HG02840 (cell line): Measurements from ENCODE around the gene KDM8.

Source experiments
- ATAC-seq: cut with Tn5 transposase; IDR thresholded peaks from one replicate; pipeline ENCODE4 v1.9.1; 2021; ENCODE audit warnings: mild to moderate bottlenecking, moderate library complexity, moderate number of reproducible peaks; ENCODE audit not compliant: unreplicated experiment, low FRiP score

KDM8 gene

DNA sequence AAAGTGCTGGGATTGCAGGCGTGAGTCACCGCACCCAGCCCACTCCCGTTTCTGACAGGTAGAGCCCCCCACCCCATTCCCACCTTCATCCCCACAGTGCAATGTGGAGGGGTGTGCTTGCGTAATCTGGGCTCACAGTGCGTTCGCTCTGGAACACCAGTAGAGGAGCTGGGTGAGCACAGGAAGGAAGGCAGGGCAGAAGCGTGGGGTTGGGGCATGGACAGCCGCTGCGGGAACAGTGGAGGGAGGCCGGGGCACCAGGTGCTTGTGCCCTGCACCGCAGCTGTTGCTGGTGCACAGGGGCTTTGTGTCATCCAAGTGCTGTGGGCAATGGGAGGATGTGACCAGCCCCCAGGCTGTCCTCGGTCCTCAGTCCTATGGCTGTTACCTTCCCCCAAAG lies 24.7 kb downstream of the KDM8 start:
- ATAC-seq: no peak

DNA sequence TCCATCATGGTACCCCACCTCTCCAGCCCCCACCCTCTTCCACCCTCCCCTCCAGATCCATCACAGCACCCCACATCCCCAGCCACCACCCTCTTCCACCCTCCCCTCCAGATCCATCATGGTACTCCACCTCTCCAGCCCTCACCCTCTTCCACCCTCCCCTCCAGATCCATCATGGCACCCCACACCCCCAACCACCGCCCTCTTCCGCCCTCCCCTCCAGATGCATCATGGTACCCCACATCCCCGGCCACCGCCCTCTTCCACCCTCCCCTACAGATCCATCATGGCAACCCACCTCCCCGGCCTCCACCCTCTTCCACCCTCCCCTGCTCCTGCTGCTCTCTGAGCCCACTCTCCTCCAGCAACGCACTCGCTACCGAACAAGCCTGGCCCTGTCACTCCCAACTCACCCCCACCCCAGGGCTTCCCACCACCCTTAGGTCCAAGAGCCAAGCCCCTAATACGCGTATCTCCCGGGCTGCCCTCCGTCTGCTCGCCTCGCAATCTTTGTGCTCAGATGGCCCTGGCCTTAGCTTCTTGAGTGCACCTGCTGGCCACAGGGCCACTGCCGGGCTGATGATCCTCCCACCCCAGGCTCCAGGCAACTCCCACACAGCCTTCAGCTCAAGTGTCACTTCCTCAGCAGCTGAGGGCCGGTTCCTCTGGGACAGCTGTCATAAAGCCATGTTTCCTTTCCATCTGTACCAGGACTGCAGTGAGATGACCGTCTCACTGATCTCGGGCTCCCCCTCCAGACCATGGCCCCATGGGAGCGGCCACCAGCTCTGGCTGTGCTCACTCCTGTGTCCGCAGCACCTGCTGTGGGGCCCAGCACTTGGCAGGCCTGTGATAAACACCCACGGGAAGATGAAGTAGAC lies 25.5 kb downstream of the KDM8 start:
- ATAC-seq: no peak

DNA sequence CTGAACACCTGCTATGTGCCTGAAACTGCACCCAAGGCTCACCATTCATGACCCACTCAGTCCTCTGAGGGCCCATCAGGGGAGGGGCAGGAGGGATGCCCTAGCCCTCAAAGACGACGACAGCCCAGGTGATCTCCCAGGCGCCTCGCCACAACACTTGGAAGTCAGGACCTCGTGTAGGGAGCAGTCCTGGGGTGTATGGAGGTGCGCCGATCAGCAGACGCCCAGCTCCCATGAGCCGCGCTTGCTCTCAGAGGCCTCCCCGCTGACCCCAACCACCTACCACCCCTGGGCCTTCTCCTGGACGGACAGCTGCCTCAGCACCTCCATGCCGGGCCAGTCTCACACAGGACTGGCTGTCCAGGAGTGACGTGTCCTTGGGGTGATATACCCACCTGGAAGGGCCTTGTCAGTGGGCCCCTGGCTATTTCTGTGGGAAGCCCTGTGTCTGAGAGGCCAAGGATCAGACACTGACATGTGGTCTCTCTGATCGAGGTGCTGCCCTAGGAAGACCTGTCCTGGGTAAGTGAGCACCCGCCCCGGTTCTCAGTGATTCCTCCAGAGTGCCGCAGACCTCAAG lies 26.7 kb downstream of the KDM8 start:
- ATAC-seq: no peak

DNA sequence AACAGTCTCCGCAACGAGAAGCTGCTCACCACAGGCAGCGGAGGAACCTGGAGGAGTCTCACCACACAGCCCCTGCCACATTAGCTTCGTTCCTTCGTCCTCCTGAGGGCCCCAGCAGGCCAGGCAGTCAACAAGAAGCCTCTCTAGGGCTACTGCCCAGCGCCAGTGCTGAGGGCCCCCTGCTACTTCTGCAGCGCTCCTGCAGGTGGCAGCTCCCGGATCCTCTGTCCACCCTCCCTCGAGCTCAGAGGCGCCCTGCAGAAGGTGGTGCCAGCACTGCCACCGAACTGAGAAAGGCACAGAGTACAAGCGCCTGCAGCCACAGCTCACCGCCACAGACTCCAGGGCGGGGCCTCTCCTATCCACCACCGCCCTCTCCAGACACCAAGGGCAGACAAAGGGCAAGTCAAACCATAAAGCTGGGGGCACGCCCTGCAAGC lies 27.3 kb downstream of the KDM8 start:
- no peak for ATAC-seq

DNA sequence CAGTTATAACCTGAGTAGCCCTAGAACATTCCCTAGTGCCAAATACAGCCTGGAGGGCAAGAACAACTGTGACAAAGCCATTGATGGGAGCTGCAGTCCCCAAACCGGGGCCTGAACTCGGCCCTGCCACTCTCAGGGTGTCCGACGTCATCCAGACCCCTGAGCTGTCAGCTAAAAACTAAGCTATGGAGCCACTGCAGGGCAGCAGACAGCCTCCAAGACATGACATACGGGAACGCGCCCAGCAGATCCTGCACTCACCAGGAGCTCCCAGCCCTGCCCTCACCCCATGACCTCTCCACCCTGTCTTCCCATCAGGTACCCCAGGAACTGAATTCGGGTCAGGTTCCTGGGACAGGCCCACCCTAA lies 28.4 kb downstream of the KDM8 start:
- ATAC-seq: no peak

DNA sequence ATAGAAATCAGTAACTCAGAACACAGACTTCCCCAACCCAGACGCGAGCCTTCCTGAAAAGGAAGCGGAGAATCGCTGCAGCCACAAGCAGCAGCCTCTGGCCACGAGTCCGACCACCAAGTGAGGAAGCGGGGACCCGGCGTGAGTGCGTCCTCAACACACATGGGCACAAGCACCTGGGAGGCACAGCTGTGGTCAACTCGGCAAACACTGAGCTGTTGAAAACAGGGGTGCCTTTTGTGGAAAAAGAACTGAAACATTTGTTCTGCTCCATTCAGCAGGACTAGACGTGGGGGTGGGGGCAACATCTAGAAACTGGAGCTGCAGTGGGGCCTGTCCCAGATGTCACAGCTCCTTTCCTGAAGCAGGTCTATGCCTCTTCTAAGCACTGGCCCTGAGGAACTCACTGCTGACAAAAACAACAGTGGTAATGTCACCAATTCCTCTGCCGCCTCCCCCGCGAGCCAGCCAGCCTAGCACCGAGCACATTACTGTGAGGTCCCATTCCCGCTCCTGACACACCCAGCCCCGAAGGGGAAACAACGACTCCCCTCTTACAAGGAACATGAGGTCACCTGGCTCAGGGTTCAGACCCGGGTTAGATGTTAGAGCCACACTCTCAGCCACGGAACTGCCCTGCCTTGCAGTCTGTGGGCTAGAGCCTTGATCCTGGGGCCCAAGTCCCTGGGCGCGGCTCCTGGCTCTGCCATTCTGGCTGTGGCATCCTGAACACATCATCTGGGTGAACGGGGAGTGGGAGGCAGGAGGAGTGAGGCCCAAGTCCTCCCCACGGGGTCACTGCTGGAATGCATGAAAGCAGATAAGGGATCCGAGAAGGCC lies 29.0 kb downstream of the KDM8 start:
- ATAC-seq: peak; percentile 55

DNA sequence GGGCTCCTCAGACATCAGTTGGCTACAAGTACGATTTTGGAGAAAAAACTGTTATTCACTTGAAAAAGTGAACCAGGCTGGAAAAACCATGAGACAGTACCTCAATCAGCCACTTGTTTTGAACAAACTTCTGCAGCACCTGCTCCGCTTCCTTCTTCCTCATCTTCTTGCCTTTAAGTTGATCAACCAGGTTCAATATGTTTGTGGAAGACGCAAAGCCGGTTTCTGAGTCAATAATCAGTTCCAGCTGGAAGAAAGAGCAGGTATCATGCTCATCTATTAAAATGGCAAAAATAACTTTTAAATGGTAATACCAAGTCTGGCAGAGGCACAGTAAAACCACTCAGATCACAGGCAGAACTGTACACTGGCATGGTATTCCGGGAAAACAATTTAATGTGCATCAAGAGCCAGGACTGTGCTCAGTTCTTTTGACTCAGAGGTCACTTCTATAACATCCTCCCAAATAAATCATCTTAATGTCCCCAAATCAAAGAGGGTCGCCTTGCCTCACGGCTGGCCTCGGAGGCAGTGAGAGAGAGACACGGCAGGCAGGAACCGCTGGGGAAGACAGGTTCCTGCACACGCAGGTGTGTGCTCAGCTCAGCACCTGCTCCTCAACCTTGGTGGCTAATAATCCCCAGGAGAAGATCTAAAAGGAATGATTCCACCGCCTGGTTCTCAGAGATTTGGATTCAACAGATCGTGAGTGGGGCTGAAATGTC lies 29.7 kb downstream of the KDM8 start:
- no peak for ATAC-seq

DNA sequence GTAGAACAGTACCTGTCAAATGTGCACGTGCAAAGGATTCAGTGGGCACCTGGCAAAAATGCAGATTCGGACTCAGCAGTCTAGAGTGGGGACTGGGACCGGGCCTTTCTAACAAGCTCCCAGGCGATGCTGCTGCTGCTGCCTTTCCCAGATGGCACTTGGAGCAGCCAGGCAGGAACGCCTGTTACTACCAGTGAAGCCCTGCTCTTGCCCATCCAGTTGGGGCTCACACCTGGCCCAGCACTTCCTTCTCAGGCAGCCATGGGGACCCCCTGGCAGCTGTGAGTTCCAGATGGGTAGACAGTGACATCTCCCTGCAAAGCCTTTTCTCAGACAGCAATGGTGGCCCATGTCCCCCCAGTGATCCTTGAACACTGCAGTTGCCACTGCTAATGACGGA lies 30.4 kb downstream of the KDM8 start:
- no peak for ATAC-seq

DNA sequence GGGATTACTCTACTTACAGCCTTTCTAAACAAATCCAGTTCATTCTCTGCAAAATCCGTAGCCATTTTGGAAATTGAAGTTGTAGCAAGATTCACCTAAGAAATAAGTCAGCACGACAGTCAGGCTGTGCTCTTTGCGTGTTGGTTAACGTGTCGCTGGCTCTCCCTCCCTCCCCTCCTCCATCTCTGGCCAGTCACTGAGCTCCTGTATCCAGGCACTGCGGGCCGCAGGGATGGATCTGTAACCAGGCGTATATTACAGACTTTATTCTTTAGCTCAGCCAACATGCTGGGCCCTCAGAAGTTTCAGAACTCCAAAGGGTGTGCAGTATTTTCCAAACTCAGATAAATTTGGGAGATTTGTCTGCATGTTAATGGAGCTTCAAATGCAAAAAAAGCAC lies 30.8 kb downstream of the KDM8 start:
- ATAC-seq: no peak

DNA sequence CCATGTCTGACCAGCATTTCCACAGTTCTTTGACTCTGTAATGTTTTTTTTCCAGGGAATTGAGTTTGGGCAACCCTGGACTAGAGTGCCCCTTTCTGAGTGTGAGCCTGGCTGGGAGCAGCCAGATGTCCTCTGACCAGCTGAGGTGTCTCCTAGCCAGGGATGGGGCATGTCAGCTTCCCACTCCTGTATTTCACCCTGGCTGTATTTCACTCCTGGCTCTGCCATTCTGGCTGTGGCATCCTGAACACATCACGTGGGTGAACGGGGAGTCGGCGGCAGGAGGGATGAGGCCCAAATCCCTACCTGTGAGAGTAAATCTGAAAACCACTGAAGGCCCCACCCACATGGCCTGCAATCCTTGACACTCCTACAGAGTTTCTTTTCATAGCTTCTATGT lies 31.3 kb downstream of the KDM8 start:
- ATAC-seq: no peak

DNA sequence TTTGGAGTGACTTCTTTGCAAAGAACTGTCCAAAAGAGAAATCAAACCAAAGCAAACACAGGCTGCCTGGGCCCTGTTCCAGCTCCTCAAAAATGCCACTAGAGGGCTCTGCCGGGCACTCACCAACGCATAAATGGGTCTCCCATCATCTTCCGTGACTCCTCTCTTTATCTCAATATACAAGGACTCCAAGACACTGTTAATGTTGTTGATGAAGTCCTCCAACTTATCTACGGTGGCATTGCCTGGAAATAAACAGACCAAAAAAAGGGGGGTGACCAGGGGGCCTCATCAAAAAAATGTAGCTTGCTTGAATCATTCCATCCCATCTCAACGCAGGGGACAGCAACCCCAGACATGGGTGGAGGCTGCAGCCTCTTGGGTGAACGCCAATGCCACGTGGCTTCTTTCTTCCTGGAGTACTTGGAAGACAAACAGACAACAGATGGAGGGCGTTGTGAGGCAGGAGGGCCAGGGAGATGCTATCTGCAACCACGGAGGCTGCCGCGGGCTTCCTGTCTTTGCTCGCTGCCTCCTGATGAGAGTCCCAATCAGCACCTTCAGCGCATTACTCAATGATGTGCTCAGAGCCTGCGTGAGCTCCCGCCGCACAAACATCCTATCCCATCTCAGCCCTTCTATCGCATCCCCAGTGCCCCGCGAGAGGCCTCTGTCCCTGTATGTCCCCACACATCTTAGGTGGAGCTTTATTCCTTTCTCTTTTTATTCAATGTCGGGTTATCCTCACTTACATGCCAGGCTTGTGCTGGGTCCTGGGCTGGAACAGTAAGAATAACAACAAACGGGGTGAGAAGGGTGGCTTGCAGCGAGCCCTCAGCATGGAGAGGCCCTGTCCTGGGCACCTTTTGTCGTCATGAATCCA lies 32.0 kb downstream of the KDM8 start:
- no peak for ATAC-seq

DNA sequence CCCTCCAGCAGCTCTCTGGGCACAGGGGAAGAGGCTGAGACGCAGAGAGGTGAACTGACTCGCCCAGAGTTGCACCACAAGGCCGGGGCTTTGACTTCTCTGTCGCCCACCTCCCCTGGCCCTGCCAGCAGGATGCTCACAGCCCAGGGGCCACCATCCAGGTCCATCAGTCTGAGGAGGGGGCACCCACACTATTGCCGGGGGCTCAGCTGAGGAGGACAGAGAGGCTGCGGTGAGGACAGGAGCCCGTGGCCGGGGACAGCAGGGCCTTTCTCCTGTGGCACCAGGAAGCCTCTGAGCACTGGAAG lies 32.6 kb downstream of the KDM8 start:
- no peak for ATAC-seq

DNA sequence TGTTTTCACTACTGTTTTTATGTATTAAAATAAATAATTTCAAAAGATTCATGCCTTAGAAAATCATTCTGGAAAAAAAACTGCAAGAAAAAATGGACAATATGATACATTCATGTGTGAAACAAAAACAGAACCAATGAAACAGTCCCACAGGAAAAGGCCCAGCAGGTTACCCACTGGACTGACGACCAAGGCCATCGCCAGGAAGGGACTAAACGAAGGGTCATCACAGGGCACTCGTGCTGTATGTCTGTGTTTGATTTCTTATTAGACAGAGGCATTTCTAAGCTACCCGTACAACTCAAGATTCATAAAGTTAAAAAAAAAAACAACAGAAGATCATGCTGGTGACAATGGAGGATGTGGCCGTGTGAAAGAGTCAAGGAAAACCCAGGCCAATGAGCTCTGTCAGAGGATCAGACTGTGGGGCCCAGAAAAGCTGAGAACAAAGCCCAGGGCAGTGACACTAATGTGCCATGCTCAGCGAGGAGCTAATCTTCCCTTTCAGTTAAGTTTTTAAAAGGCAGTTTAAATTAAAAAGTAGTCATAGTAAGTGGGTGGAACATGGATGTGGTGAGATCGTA lies 33.4 kb downstream of the KDM8 start:
- no peak for ATAC-seq

DNA sequence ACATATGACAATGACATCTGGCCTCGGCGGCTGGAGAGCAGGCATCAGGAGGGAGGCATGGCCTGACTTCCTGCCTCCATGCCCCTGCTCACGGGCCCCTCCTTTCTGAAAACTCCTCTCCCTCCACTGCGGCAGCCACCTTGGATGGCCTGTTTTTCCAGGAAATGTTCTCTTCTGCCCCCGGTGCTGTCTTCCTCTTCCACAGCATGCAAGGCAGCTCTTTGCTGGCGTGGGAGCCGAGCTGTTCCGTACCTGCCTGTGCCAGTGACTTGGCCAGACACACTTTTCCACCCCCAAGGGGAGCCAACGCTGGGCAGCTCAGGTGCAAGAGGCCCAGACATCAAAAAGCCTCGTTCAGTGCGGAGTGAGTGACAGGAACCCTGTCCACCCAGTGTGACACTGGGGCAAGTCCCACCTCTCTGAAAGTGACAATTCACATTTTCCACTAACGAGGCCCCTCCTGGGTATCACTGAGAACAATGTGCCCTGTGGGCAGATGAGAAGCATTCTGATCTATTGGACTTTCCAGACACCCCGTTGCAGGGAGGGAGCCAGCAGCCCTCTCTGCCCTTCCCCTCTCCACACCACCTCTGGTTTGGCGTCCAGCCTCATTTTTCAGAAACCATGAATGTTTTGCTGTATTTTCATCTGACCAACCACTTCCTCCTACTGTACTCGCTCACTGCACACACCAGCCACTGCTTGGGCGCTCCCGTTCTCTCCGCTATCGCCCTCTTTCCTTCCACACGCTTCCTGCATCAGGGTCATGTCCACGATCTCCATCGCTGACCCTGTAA lies 34.1 kb downstream of the KDM8 start:
- peak; percentile 54 for ATAC-seq

DNA sequence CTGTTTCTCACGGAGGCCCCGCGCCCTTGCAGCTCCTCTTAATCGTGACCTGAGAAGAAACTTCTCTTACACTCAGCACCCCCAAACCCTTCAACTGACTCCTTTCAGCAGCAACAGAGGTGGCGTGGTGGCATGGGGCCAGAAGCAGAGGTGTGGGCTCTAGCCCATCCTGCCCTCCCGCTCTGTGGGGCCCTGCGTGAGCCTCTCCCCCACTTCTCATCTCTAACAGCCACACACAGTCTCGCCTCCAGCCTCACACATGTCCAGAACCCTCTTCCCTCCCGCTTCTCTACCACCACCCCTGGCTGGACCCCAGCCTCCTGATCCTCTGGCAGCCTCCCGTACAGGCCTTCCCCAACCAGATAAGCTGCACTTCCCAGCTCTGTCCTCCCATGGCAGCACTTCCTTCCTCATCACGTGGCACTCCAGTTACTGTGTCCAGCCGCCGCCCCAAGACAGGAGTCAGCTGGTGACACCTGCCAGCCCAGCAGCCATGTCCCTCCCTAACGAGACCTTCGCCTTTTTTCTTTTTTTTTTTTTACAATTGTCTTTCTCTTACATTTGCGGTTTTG lies 34.8 kb downstream of the KDM8 start:
- ATAC-seq: no peak

DNA sequence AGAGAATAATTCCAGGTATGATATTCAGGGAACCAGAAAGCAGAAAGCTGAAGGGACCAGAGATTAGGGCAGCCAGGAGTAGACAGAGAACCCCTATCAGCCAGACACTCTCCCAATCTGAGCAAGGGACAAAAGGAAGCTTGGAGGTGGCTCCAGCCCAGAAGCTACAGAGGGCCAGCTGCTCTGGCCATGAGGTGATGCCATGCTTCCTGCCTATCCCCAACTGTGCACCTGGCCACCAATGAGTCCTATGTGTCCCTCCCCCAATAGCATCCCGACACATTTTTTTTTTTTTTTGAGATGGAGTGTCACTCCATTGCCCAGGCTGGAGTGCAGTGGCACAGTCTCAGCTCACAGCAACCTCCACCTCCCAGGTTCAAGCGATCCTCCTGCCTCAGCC lies 35.3 kb downstream of the KDM8 start:
- ATAC-seq: no peak

DNA sequence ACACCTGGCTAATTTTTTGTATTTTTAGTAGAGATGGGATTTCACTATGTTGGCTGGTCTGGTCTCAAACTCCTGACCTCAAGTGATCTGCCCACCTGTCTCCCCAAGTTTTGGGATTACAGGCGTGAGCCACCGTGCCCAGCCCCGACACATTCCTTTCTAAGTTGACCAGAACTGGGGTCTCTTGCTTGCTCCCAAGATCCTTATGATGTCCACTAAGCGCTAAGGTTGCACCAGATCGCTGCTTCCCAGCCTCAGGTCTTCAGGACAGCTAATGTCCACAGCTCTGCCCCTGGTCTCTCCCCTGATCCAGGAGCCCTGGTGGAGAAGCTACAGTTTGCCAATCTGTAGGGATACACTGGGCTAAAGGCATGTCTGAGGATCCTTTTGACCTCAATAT lies 35.7 kb downstream of the KDM8 start:
- ATAC-seq: no peak

DNA sequence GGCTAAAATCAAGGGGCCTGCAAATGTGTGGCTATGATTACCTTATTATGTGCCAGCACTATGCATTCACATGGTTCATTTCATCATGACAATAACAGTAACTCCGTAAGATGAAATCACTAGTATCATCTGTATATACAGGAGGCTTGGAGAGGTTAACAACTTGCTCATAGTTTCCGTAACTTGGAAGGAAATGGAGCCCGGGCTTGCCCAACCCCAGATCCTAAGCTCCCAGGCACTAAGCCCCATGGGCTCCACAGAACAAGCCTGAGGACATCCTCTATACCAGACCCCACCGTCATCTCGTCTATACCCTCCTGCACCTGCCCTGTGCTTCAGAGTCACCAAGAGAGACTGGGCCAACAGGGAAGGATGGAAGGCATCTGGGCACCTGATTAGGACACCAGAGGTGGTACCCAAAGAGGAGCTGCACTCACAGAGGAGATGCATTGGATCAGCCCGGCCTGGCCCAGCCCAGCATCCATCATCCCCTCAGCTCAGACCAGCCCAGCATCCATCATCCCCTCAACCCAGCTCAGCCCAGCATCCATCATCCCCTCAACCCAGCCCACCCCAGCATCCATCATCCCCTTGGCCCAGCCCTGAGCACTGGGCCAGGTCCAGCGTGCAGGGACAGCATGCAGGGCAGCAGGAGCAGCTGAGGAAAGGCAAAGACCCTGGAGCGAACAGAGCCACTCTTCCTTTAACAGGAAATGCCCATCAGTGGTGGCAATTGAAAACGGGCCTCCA lies 36.8 kb downstream of the KDM8 start:
- no peak for ATAC-seq
